ENCODE measurements around the gene MICAL2.

MICAL2 gene

DNA sequence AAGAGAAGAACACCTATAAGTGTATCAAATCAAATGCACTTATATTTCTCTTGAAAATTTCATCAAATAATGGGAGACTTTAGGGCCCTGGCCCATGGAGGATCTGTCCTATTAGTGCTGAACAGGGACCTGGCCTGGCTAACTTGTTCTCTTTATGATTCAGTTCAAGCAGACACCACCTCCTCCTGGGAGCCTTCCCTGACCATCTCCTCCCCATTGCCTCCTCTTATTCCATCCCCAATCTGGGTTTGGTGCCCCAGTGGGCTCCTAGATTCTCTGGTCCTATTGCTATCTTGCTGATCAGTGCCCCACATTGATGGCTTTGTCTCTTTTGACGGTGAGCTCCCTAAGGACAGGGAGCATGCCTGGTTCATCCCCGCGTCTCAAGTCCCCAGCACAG lies 60.1 kb downstream of the MICAL2 start:
- TF ChIP-seq, protein P1, sequence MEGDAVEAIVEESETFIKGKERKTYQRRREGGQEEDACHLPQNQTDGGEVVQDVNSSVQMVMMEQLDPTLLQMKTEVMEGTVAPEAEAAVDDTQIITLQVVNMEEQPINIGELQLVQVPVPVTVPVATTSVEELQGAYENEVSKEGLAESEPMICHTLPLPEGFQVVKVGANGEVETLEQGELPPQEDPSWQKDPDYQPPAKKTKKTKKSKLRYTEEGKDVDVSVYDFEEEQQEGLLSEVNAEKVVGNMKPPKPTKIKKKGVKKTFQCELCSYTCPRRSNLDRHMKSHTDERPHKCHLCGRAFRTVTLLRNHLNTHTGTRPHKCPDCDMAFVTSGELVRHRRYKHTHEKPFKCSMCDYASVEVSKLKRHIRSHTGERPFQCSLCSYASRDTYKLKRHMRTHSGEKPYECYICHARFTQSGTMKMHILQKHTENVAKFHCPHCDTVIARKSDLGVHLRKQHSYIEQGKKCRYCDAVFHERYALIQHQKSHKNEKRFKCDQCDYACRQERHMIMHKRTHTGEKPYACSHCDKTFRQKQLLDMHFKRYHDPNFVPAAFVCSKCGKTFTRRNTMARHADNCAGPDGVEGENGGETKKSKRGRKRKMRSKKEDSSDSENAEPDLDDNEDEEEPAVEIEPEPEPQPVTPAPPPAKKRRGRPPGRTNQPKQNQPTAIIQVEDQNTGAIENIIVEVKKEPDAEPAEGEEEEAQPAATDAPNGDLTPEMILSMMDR (IDR thresholded peaks at IDR 0.05; ENCODE audit: insufficient read depth, low read depth, low read length, missing control alignments) = no peak
- no peak overlapping the region for H3K4me3 ChIP-seq (ENCODE audit: low read length)
- no peak for DNase-seq (ENCODE audit: low read depth)

GRCh38 chr11:12170984-12171383 lies 60.6 kb downstream of the MICAL2 start:
- DNase-seq (ENCODE audit: low read depth) = no peak

GRCh38 chr11:12171921-12172320 lies 61.5 kb downstream of the MICAL2 start:
- H3K4me3 ChIP-seq (ENCODE audit: low read length) = no peak overlapping the region
- TF ChIP-seq, protein P1 (IDR thresholded peaks at IDR 0.05; ENCODE audit: insufficient read depth, low read depth, low read length, missing control alignments) = no peak
- no peak for DNase-seq (ENCODE audit: low read depth)

More at GRCh38 chr11:12170984-12171383, 60.6 kb downstream of the MICAL2 start:
- TF ChIP-seq, protein P1 (IDR thresholded peaks at IDR 0.05; ENCODE audit: insufficient read depth, low read depth, low read length, missing control alignments) = no peak
- no peak overlapping the region for H3K4me3 ChIP-seq (ENCODE audit: low read length)

DNA sequence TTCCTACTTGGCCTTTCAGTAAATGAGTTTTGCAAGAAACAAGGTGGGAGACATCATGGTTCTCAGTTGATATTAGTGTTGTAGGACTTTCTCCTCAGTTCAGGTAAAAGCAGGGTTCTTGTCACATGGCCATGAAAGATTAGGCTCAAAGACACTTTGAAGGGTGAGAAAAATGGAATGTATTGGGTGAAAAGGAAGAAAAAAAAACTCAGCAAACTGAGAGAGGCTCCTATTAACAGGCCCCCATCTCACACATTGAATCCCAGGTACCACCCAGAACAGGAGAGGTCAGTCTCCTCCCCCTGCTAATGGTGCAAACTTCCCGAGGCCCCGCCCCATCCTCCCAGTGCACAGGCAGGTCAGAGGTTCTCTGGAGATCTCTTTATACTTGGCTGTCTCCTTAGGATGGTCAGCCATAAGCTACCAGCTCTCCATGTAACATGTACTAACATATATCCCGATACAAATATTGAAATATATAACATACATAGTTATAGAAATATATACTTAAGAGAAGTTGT lies 62.2 kb downstream of the MICAL2 start:
- no peak for DNase-seq (ENCODE audit: low read depth)
- TF ChIP-seq, protein P1 (IDR thresholded peaks at IDR 0.05; ENCODE audit: insufficient read depth, low read depth, low read length, missing control alignments) = no peak
- H3K4me3 ChIP-seq (ENCODE audit: low read length) = no peak overlapping the region

DNA sequence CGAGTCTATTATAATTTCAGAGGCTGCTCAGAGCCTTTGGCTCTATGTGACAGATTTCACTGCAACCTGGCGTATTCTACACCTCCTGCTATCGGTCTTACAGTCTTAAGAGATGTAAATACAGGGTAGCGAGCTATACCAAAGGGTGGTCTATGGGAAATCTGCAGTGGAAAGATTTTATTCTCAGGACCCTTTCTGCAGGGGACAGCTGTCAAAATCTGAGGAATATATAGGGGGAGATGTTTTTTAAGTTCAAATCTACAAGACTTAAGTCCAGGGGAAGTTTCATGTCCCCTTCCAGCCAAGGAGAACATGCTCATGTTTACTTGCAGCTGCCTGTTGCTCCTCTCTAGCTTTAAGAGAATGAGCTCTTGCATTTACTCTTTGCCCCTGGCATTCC lies 62.7 kb downstream of the MICAL2 start:
- no peak for DNase-seq (ENCODE audit: low read depth)
- TF ChIP-seq, protein P1 (IDR thresholded peaks at IDR 0.05; ENCODE audit: insufficient read depth, low read depth, low read length, missing control alignments) = no peak
- H3K4me3 ChIP-seq (ENCODE audit: low read length) = no peak overlapping the region

DNA sequence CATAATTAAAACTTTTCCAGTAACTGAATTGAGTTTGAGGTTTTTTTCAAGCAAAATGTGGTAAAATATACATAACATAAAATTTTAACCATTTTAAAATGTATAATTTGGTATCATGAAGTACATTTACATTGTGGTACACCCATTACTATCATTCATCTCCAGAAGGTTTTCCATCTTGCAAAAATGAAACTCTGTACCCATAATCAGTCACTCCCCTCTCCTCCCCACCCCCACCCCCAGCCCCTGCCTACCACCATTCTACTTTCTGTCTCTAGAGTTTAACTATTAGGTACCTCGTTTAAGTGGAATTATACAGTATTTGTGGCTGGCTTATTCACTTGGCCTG lies 63.7 kb downstream of the MICAL2 start:
- H3K4me3 ChIP-seq (ENCODE audit: low read length) = no peak overlapping the region
- TF ChIP-seq, protein P1 (IDR thresholded peaks at IDR 0.05; ENCODE audit: insufficient read depth, low read depth, low read length, missing control alignments) = no peak
- DNase-seq (ENCODE audit: low read depth) = no peak

- H3K4me3 ChIP-seq (ENCODE audit: low read length) = no peak overlapping the region
- TF ChIP-seq, protein P1 (IDR thresholded peaks at IDR 0.05; ENCODE audit: insufficient read depth, low read depth, low read length, missing control alignments) = no peak
- DNase-seq (ENCODE audit: low read depth) = peak; percentile 78
Measured at GRCh38 chr11:12174477-12175143, 64.2 kb downstream of the MICAL2 start.

All from epithelial cell of esophagus (primary cell).